ENCODE data around the gene CYP4F11. TPM values are rescaled to one million over a fixed set of nuclear protein-coding genes. Genes with fewer than 3 reads are reported as not detected.
A peak's percentile ranks its signal among the peaks of the same experiment; 100 is the strongest.

The CYP4F11 gene
- total RNA-seq, 1 donor from 2014 or later = not detected

DNA sequence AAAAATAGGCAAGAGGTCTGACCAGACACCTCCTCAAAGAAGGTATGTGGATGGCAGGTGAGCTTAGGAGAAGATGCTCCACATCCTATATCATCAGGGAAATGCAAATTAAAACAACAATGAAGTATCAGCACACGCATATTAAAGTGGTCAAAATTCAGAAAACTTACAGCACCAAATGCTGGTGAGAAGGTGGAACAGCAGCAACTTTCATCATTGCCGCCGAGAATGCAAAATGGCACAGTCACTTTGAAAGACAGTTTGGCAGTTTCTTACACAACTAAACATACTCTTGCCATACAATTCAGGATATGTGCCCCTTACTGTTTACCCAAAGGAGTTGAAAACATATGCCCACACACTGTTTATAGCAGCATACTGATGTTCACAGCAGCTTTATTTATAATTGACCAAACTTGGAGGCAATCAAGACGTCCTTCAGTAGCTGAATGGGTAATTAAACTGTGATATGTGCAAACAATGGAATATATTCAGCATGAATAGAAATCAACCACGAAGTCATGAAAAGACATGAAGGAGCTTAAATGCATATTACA is 37.0 kb upstream of the CYP4F11 start:
- no peak for DNase-seq (ENCODE audit: low read depth)
- H3K4me3 ChIP-seq (ENCODE audit: low read depth, low read length) = no peak overlapping the region
- TF ChIP-seq, protein P1, sequence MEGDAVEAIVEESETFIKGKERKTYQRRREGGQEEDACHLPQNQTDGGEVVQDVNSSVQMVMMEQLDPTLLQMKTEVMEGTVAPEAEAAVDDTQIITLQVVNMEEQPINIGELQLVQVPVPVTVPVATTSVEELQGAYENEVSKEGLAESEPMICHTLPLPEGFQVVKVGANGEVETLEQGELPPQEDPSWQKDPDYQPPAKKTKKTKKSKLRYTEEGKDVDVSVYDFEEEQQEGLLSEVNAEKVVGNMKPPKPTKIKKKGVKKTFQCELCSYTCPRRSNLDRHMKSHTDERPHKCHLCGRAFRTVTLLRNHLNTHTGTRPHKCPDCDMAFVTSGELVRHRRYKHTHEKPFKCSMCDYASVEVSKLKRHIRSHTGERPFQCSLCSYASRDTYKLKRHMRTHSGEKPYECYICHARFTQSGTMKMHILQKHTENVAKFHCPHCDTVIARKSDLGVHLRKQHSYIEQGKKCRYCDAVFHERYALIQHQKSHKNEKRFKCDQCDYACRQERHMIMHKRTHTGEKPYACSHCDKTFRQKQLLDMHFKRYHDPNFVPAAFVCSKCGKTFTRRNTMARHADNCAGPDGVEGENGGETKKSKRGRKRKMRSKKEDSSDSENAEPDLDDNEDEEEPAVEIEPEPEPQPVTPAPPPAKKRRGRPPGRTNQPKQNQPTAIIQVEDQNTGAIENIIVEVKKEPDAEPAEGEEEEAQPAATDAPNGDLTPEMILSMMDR (conservative IDR thresholded peaks at IDR 0.05; ENCODE audit: low read depth, low read length) = peak; percentile 36

DNA sequence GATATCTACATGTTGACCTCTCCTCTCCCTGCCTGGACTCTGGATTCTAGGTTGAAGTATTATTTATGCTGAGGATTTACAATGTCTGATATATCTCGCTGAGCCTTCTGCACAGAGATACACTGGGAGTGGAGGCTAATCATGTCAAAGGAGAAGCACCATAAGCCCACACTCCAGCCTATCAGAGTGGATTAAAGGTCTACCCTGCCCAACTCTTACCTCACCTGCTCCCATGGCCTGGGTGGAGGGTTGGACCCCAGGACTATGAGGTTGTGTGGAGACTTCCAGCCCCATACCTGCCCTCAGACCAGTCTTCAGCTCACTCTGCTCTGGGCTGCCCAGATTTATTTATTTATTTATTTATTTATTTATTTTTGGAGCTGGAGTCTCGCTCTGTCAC is 29.9 kb upstream of the CYP4F11 start:
- TF ChIP-seq, protein P1 (conservative IDR thresholded peaks at IDR 0.05; ENCODE audit: low read depth, low read length) = no peak
- no peak overlapping the region for H3K4me3 ChIP-seq (ENCODE audit: low read depth, low read length)
- no peak for DNase-seq (ENCODE audit: low read depth)

DNA sequence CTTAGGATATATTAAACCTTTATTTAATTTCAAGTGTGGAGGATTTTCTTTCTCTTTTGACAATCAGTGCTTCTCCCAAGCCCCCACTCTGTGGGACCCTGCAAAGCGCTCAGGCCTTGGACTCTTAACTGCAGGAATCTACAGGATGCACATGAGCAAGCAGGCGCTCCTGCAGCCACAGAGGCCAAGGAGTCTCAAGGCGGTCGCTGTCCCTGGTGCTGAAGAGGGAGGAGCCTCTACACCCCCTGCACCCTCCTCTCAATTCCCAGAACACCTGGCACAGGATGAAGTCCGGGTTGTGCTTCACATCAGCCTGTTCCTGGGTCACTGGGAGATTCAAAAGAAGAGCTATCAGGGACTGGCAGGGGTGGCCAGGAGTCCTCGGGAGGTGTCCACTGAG is 28.0 kb upstream of the CYP4F11 start:
- TF ChIP-seq, protein P1 (conservative IDR thresholded peaks at IDR 0.05; ENCODE audit: low read depth, low read length) = no peak
- DNase-seq (ENCODE audit: low read depth) = no peak
- H3K4me3 ChIP-seq (ENCODE audit: low read depth, low read length) = no peak overlapping the region

DNA sequence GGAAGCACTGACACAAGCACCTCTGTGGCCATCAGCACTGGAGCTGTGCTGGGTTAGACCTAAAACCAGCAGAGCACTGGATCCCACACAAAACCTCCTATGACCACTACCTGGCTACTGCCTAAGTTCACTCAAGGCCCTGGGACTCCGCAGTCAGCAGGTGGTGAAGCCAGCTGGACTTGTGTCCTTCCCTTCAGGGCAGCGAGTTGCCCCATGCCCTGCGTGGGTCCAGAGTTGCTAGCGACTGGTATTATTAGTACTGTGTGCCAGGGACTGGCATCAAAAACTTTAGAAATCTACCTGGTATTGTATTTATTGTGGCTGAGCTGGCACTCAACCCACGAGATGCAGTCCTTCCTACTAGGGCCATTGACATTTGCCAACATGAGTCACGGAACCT is 20.5 kb upstream of the CYP4F11 start:
- H3K4me3 ChIP-seq (ENCODE audit: low read depth, low read length) = no peak overlapping the region
- TF ChIP-seq, protein P1 (conservative IDR thresholded peaks at IDR 0.05; ENCODE audit: low read depth, low read length) = no peak
- DNase-seq (ENCODE audit: low read depth) = no peak

DNA sequence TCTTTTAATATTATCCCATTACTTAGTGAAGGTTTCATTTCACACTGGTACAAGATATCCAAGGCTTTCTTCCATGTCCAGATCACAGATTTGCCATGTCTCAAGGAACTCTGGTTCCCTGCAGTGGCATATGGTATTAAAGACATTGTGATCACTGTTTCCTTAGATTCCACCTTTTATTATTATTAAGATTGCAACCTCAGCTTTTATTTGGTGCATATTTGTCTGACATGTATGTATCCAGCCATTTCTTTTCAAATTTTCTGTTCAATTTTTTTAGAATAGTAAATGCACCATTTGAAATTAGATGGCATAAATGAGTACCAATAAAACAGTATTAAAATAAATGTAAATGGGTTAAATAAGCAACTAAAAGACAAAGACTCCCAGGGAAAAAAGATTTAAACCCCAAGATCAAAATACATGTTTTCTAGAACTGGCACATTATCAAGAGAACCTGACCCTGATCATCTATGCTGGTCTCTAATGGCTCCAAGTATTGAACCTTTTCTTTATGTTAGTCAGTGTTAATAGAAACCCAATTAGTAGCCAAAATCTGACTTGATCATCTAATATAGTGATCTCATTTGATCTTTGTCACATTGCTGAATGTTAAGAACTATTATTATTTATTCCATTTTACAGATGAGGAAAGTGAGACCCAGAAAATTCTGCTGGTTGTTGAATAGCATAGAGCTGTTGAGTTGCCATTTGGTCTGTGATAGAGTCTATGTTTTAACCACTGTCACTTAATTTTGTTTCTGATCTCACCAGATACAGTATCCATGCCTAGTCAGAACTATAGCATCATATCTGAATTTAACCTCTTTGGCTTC is 14.1 kb upstream of the CYP4F11 start, which contains the start of gene OR10H4:
Gene OR10H4, plus strand, starts transcription at position 786 of the 836 bp plus-strand sequence. Its CDS starts 0 bp downstream, at position 786.
- TF ChIP-seq, protein P1 (conservative IDR thresholded peaks at IDR 0.05; ENCODE audit: low read depth, low read length) = no peak
- no peak for DNase-seq (ENCODE audit: low read depth)
- no peak within 1 kb of the TSS for H3K4me3 ChIP-seq (ENCODE audit: low read depth, low read length)

DNA sequence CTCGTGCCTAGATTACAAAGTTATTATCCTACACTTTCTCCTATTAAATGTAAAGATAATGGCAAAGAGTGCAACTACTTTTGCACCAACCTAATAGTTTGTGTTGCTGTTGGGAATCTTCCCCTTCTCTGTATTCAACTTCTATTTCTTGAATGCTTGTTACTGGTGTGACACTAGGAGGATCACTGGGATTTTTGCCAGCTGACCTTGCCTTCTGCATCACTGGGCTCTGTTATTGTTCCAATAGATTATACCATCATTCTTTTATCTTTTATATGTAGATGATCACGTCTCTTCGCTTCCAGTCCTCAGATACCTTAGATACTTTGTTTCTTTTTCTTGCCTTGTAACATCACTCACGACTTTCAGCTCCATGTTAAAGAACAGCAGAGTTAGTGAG is 11.0 kb upstream of the CYP4F11 start:
- H3K4me3 ChIP-seq (ENCODE audit: low read depth, low read length) = no peak overlapping the region
- TF ChIP-seq, protein P1 (conservative IDR thresholded peaks at IDR 0.05; ENCODE audit: low read depth, low read length) = no peak
- DNase-seq (ENCODE audit: low read depth) = no peak

Measured in epithelial cell of proximal tubule (primary cell).